H1 (cell line): ENCODE data around the gene ALG6. TPM values are rescaled to one million over a fixed set of nuclear protein-coding genes. Genes with fewer than 3 reads are reported as not detected.

ENCODE experiments used
- CTCF ChIA-PET: fragments of 300-600 bp; sonication (Branson Sonifier 250); formaldehyde crosslinking; loops from one replicate; lab custom pipeline; 2021; ENCODE audit not compliant: partially characterized antibody; lab: Charles Lee
- POLR2A ChIA-PET: fragments of 300-600 bp; sonication (Branson Sonifier 250); formaldehyde crosslinking; loops from one replicate; lab custom pipeline; 2021; ENCODE audit warnings: inconsistent platforms; ENCODE audit not compliant: partially characterized antibody; lab: Charles Lee
- DNase-seq, 2 experiments: peaks; one replicate each; pipeline versions ENCODE4 v3.0.0 to v3.0.0-alpha.2; 2010 to 2022; ENCODE audit warnings: low spot score in 2 of 2, low read depth in 1 of 2, mixed read lengths in 1 of 2
- FAIRE-seq: peaks from 2 replicates; lab custom pipeline; 2011; peaks lifted over from hg19 to GRCh38; lab: Jason Lieb, UNC
- H2AFZ ChIP-seq: 2 replicates; pipeline ENCODE4 v1.8.1; 2012; ENCODE audit warnings: low read length, inconsistent platforms
- H2AK5ac ChIP-seq: 2 replicates; pipeline ENCODE4 v1.6.1; 2013; ENCODE audit warnings: low read depth, low read length
- H2BK120ac ChIP-seq: replicated peaks from 2 replicates; pipeline ENCODE3; 2013; ENCODE audit warnings: low read depth, low read length, inconsistent platforms
- H2BK12ac ChIP-seq: 2 replicates; pipeline ENCODE4 v1.6.1; 2013; ENCODE audit warnings: low read depth, low read length
- H2BK15ac ChIP-seq: 2 replicates; pipeline ENCODE4 v1.6.1; 2013; ENCODE audit warnings: low read length
- H2BK20ac ChIP-seq: 2 replicates; pipeline ENCODE4 v1.6.1; 2013; ENCODE audit warnings: low read length
- H2BK5ac ChIP-seq: 2 replicates; pipeline ENCODE4 v1.6.1; 2013; ENCODE audit warnings: low read depth, low read length
- H3K14ac ChIP-seq: 2 replicates; pipeline ENCODE4 v1.6.1; 2013; ENCODE audit warnings: inconsistent platforms; ENCODE audit not compliant: insufficient read length
- H3K18ac ChIP-seq: 2 replicates; pipeline ENCODE4 v1.6.1; 2013; ENCODE audit warnings: low read length; ENCODE audit errors: extremely low read depth
- H3K23ac ChIP-seq: 2 replicates; pipeline ENCODE4 v1.6.1; 2013; ENCODE audit warnings: inconsistent platforms; ENCODE audit not compliant: insufficient read length
- H3K23me2 ChIP-seq: 2 replicates; pipeline ENCODE4 v1.6.1; 2013; ENCODE audit warnings: low read depth, low read length
- H3K27ac ChIP-seq: 2 replicates; pipeline ENCODE4 v1.6.1; 2011; ENCODE audit warnings: low read depth, low read length, inconsistent platforms
- H3K27me3 ChIP-seq, 4 experiments: replicated peaks in 1 of 4; 1 replicate in 1 of 4; 2 replicates in 3 of 4; pipeline versions ENCODE4 v1.6.1 to v1.8.1; 2011 to 2013; ENCODE audit warnings: low read length in 3 of 4, mild to moderate bottlenecking in 3 of 4, inconsistent platforms in 2 of 4, mixed read lengths in 2 of 4, moderate library complexity in 1 of 4; ENCODE audit not compliant: control insufficient read depth in 3 of 4, insufficient read depth in 3 of 4; ENCODE audit errors: extremely low read depth in 1 of 4
- H3K36me3 ChIP-seq, 4 experiments: 2 replicates each; pipeline versions ENCODE4 v1.6.1 to v1.8.1; 2011 to 2013; ENCODE audit warnings: mild to moderate bottlenecking in 4 of 4, low read length in 3 of 4, moderate library complexity in 2 of 4, control low read depth in 1 of 4, inconsistent platforms in 1 of 4; ENCODE audit not compliant: insufficient read depth in 4 of 4, control insufficient read depth in 2 of 4
- H3K4ac ChIP-seq: replicated peaks from 2 replicates; pipeline ENCODE3; 2013; ENCODE audit warnings: low read length, low read depth, mixed read lengths, inconsistent platforms; ENCODE audit not compliant: insufficient read length
- H3K4me1 ChIP-seq, 4 experiments: replicated peaks in 1 of 4; 1 replicate in 1 of 4; 2 replicates in 3 of 4; pipeline versions ENCODE4 v1.6.1 to v1.8.1; 2011 to 2013; ENCODE audit warnings: low read length in 3 of 4, inconsistent platforms in 2 of 4, mixed read lengths in 1 of 4; ENCODE audit not compliant: insufficient read depth in 4 of 4, control insufficient read depth in 3 of 4
- H3K4me2 ChIP-seq, 2 experiments: 2 replicates each; pipeline versions ENCODE4 v1.6.1 to v1.8.1; 2011 to 2013; ENCODE audit warnings: low read depth in 2 of 2, low read length in 2 of 2, control low read depth in 1 of 2, inconsistent platforms in 1 of 2, mild to moderate bottlenecking in 1 of 2; ENCODE audit not compliant: insufficient read depth in 1 of 2
- H3K4me3 ChIP-seq, 4 experiments: fragments of 200-600, 300-600 bp in 1 of 4; sonication (generic), shearing (Covaris generic), sonication (Bioruptor Twin) in 1 of 4; 2 replicates each; pipeline versions ENCODE4 v1.5.1 to v1.8.1; 2011 to 2016; ENCODE audit warnings: low read length in 4 of 4, low read depth in 3 of 4, control low read depth in 2 of 4, inconsistent platforms in 2 of 4, mild to moderate bottlenecking in 2 of 4, mixed read lengths in 1 of 4, moderate library complexity in 1 of 4; ENCODE audit not compliant: insufficient read depth in 2 of 4; ENCODE audit errors: extremely low read depth in 1 of 4
- H3K56ac ChIP-seq: replicated peaks from 2 replicates; pipeline ENCODE3; 2013; ENCODE audit warnings: low read depth, mild to moderate bottlenecking, mixed read lengths, low read length, inconsistent platforms; ENCODE audit not compliant: insufficient read length
- H3K79me1 ChIP-seq: 2 replicates; pipeline ENCODE4 v1.6.1; 2013; ENCODE audit warnings: low read depth, low read length, control low read depth
- H3K79me2 ChIP-seq, 2 experiments: 2 replicates each; pipeline versions ENCODE4 v1.6.1 to v1.8.1; 2012 to 2013; ENCODE audit warnings: low read length in 2 of 2, mild to moderate bottlenecking in 2 of 2, inconsistent platforms in 1 of 2; ENCODE audit not compliant: insufficient read depth in 2 of 2, control insufficient read depth in 1 of 2
- H3K9ac ChIP-seq, 4 experiments: replicated peaks in 1 of 4; 1 replicate in 1 of 4; 2 replicates in 3 of 4; pipeline versions ENCODE4 v1.6.1 to v1.8.1; 2011 to 2013; ENCODE audit warnings: low read depth in 3 of 4, low read length in 3 of 4, control low read depth in 2 of 4, mild to moderate bottlenecking in 2 of 4, moderate library complexity in 2 of 4, inconsistent platforms in 1 of 4; ENCODE audit errors: extremely low read depth in 1 of 4
- H3K9me3 ChIP-seq, 2 experiments: 2 replicates each; pipeline versions ENCODE4 v1.6.1 to v1.8.1; 2012 to 2013; ENCODE audit warnings: mild to moderate bottlenecking in 2 of 2, moderate library complexity in 2 of 2, control low read depth in 1 of 2, inconsistent platforms in 1 of 2, low read depth in 1 of 2, low read length in 1 of 2, mixed read lengths in 1 of 2; ENCODE audit not compliant: insufficient read depth in 2 of 2
- H4K20me1 ChIP-seq, 2 experiments: replicated peaks in 1 of 2; 2 replicates each; pipeline versions ENCODE3 to v1.8.1; 2011 to 2013; ENCODE audit warnings: inconsistent platforms in 2 of 2, low read length in 2 of 2, mild to moderate bottlenecking in 1 of 2; ENCODE audit not compliant: insufficient read depth in 2 of 2, control insufficient read depth in 1 of 2
- H4K5ac ChIP-seq: 2 replicates; pipeline ENCODE4 v1.6.1; 2013; ENCODE audit warnings: low read length, low read depth, mixed read lengths, inconsistent platforms; ENCODE audit not compliant: insufficient read length
- H4K8ac ChIP-seq: 2 replicates; pipeline ENCODE4 v1.8.0; 2013; ENCODE audit warnings: mild to moderate bottlenecking, moderate library complexity, low read length, inconsistent platforms; ENCODE audit not compliant: insufficient read depth; ENCODE audit errors: extremely low read depth
- H4K91ac ChIP-seq: replicated peaks from 2 replicates; pipeline ENCODE3; 2013; ENCODE audit warnings: low read length, mixed read lengths, inconsistent platforms; ENCODE audit not compliant: insufficient read length
- CHD2 ChIP-seq: IDR thresholded peaks from 2 replicates; pipeline ENCODE4 v1.6.1; 2012; ENCODE audit warnings: low read length, improper control_type of control experiment
- CTBP2 ChIP-seq: IDR thresholded peaks from 2 replicates; pipeline ENCODE4 v1.7.0; 2011; ENCODE audit warnings: borderline replicate concordance, mild to moderate bottlenecking, moderate library complexity, mixed read lengths, low read length; ENCODE audit not compliant: insufficient read depth, insufficient read length
- EGR1 ChIP-seq: IDR thresholded peaks from 2 replicates; pipeline ENCODE4 v1.6.1; 2011; ENCODE audit warnings: low read depth, low read length, borderline replicate concordance
- RNF2 ChIP-seq: fragments of 200-900, 300-1000 bp; sonication (generic); IDR thresholded peaks from 2 replicates; pipeline ENCODE4 v1.7.1; 2016; ENCODE audit warnings: borderline replicate concordance, low read depth, mild to moderate bottlenecking, antibody characterized with exemption, low read length; ENCODE audit not compliant: poor library complexity, severe bottlenecking; ENCODE audit errors: missing control alignments
- TBP ChIP-seq: IDR thresholded peaks from 2 replicates; pipeline ENCODE4 v1.6.1; 2011; ENCODE audit warnings: low read depth, low read length, improper control_type of control experiment
- ZNF274 ChIP-seq: IDR thresholded peaks from 2 replicates; pipeline ENCODE4 v1.7.0; 2012; ENCODE audit warnings: low read length, borderline replicate concordance; ENCODE audit errors: extremely low read depth
- WGBS, 2 experiments: shearing (Covaris generic) in 1 of 2; methylation state at CpG; one replicate each; pipeline versions ENCODE4 v1.1.6 to v1.1.7; 2013 to 2015; ENCODE audit warnings: low lambda C conversion rate in 2 of 2, mixed read lengths in 2 of 2, inconsistent platforms in 1 of 2, low coverage in 1 of 2, missing lambda C conversion rate in 1 of 2; ENCODE audit not compliant: insufficient replicate concordance in 2 of 2, insufficient coverage in 1 of 2, insufficient read length in 1 of 2; ENCODE audit errors: extremely low coverage in 1 of 2, missing lambda C conversion rate in 1 of 2; 5-methylcytosine and 5-hydroxymethylcytosine counted together
- polyA plus RNA-seq, 7 experiments: library from polyadenylated mRNA; depleted of rRNA in 3 of 7; stranded (reverse) in 5 of 7; unstranded in 2 of 7; fragments of >200 nt in 5 of 7; fragments of 200-250 nt in 2 of 7; gene quantifications; 1 replicate in 5 of 7; 2 replicates in 1 of 7; 4 replicates in 1 of 7; pipeline versions ENCODE4 v1.2.1 to v1.2.3, GENCODE V29; 2011 to 2013; ENCODE audit warnings: missing spikeins in 2 of 7, mixed read lengths in 2 of 7
- total RNA-seq: library from RNA; stranded (reverse); fragmentation: NEBNext Ultra II Directional; extraction: Animal tissue kit (Norgen Biotek cat#: 25700); gene quantifications from 2 replicates; pipeline ENCODE4 v1.2.1, GENCODE V29; 2021
- TF ChIP-seq, protein P1 (sequence below): IDR thresholded peaks from 2 replicates; pipeline ENCODE4 v1.6.1; 2012; ENCODE audit warnings: inconsistent platforms
- TF ChIP-seq, protein P2 (sequence below): IDR thresholded peaks from 2 replicates; pipeline ENCODE4 v1.6.1; 2012; ENCODE audit warnings: inconsistent platforms

The ALG6 gene
- total and polyA plus RNA-seq, 2 of the 8 experiments (the other 6 are each of a cell fraction or from before 2014, with no cell fraction given), result 17.8 to 26.8 TPM

DNA sequence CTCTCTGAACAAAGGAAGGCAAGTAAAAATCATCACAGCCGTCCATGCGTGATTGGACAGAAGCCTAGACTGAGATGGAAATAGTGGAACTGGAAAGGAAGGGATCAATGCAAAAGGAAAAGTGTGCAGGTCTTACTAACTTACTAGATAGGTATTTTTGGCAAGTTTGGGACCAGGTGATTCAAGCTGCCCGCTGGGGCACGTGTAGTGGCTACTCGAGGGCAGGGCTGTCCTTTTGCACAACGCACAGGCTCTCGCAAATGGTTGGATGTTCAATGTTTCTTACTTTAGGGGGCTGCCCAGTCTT, 566 bp upstream of the ALG6 start:
- WGBS, 2 experiments, result 69% methylated on average over 7 of the region's 7 CpGs; no CpG with 5 or more reads in 1 of the 2 experiments
- H3K18ac ChIP-seq, result peak overlapping the region; percentile 75; the same call in 1 of the 2 replicates
- peaks cover 0 to 6% (median 0%) of the 10 kb centered on the region in 4 experiments; a peak in 3 of 8 replicates for H3K36me3 ChIP-seq
- no peaks in the 10 kb centered on the region for H3K79me1 ChIP-seq
- peak overlapping the region; percentile 4; the same call in 1 of the 2 replicates for H2BK20ac ChIP-seq
- no peak for TF ChIP-seq RNF2
- TF ChIP-seq CTBP2, result no peak
- TF ChIP-seq, protein P1, sequence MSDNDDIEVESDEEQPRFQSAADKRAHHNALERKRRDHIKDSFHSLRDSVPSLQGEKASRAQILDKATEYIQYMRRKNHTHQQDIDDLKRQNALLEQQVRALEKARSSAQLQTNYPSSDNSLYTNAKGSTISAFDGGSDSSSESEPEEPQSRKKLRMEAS, result peak; percentile 91
- TF ChIP-seq, protein P2, sequence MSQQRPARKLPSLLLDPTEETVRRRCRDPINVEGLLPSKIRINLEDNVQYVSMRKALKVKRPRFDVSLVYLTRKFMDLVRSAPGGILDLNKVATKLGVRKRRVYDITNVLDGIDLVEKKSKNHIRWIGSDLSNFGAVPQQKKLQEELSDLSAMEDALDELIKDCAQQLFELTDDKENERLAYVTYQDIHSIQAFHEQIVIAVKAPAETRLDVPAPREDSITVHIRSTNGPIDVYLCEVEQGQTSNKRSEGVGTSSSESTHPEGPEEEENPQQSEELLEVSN, result peak; percentile 94
- TF ChIP-seq EGR1, result no peak
- TF ChIP-seq TBP, result no peak
- no peak for TF ChIP-seq CHD2
- no peak for TF ChIP-seq ZNF274
- H3K23ac ChIP-seq, result no peak overlapping the region
- no peaks in the 10 kb centered on the region for H4K20me1 ChIP-seq
- no peak for FAIRE-seq
- peak overlapping the region; percentile 40 for H4K5ac ChIP-seq
- no peak overlapping the region for H3K14ac ChIP-seq
- H2BK15ac ChIP-seq, result peak overlapping the region; percentile 88
- peak overlapping the region; percentile 44 to 94; a peak in 3 of 4 replicates for H3K4me2 ChIP-seq
- peak overlapping the region; percentile 79; the same call in 1 of the 2 replicates for H2AFZ ChIP-seq
- ChIA-PET POLR2A (interaction anchor here (1.6 kb wide), 1 partner anchor 37 kb away, joined by 4 read pairs; no protein-coding TSS in a partner anchor), CTCF (interaction anchor here (1.0 kb wide), 1 partner anchor 24 kb away, joined by 4 read pairs; no protein-coding TSS in a partner anchor)
- no peak for DNase-seq
- no peak overlapping the region for H3K4ac ChIP-seq
- H2BK12ac ChIP-seq, result peak overlapping the region; percentile 65; the same call in 1 of the 2 replicates
- H2AK5ac ChIP-seq, result no peak overlapping the region
- peak overlapping the region; percentile 73; the same call in 1 of the 2 replicates for H2BK5ac ChIP-seq
- peak overlapping the region in 2 of 4 experiments; percentile 11 to 23; a peak in 2 of 7 replicates for H3K9ac ChIP-seq
- no peak overlapping the region for H3K27ac ChIP-seq
- peak overlapping the region; percentile 23 for H2BK120ac ChIP-seq
- H3K79me2 ChIP-seq, result no peaks in the 10 kb centered on the region
- peak overlapping the region in 1 of 4 experiments; percentile 36; a peak in 2 of 8 replicates for H3K4me3 ChIP-seq
- H4K8ac ChIP-seq, result peak overlapping the region; percentile 82; the same call in 1 of the 2 replicates
- H3K4me1 ChIP-seq, result peaks cover 0 to 5% (median 4%) of the 10 kb centered on the region in 4 experiments; a peak in 6 of 7 replicates
- no peak overlapping the region for H3K56ac ChIP-seq
- peak overlapping the region; percentile 1 for H4K91ac ChIP-seq
- H3K9me3 ChIP-seq, result no peaks in the 10 kb centered on the region
- peaks cover 4% of the 10 kb centered on the region; the same call in 1 of the 2 replicates for H3K23me2 ChIP-seq
- peaks cover 0 to 4% (median 0%) of the 10 kb centered on the region in 4 experiments; a peak in 1 of 7 replicates for H3K27me3 ChIP-seq
